B cell (primary cell): Measurements from ENCODE around the gene PSTPIP1. TPM values are rescaled to one million over a fixed set of nuclear protein-coding genes. Genes with fewer than 3 reads are reported as not detected.

Experiments used
- ATAC-seq: fragments of 200-7000 bp; cut with Tn5 transposase; one replicate; pipeline ENCODE4 v1.10.0; 2021; ENCODE audit warnings: low read depth, mild to moderate bottlenecking, moderate number of reproducible peaks, moderate library complexity
- CTCF ChIA-PET: fragments of 350-600 bp; sonication (Branson Sonifier 250); formaldehyde crosslinking; loops from one replicate; lab custom pipeline; 2021; ENCODE audit warnings: antibody characterized with exemption, inconsistent platforms; lab: Charles Lee
- POLR2A ChIA-PET: fragments of 350-600 bp; sonication (Branson Sonifier 250); formaldehyde crosslinking; loops from one replicate; lab custom pipeline; 2021; ENCODE audit warnings: antibody characterized with exemption; lab: Charles Lee
- DNase-seq: peaks from one replicate; pipeline ENCODE4 v3.0.0; 2013
- H2AFZ ChIP-seq: 2 replicates; pipeline ENCODE4 v1.6.1; 2012; ENCODE audit warnings: mild to moderate bottlenecking, low read depth, low read length; ENCODE audit not compliant: insufficient read depth, poor library complexity, severe bottlenecking
- H3K27ac ChIP-seq, 2 donors: 1 replicate in 1 of 2; 2 replicates in 1 of 2; pipeline ENCODE4 v1.5.1; 2012 to 2013; ENCODE audit warnings: low read length in 2 of 2, mild to moderate bottlenecking in 2 of 2, moderate library complexity in 1 of 2
- H3K27me3 ChIP-seq, 4 experiments: fragments of 200-600 bp in 1 of 4; sonication (generic) in 1 of 4; replicated peaks in 1 of 4; 1 replicate in 2 of 4; 2 replicates in 2 of 4; pipeline versions ENCODE4 v1.6.1 to v1.7.0; 2013 to 2016; ENCODE audit warnings: low read length in 3 of 4, mild to moderate bottlenecking in 2 of 4, mixed read lengths in 1 of 4, moderate library complexity in 1 of 4; ENCODE audit not compliant: insufficient read depth in 4 of 4, control insufficient read depth in 3 of 4; ENCODE audit errors: control extremely low read depth in 1 of 4
- H3K36me3 ChIP-seq, 2 experiments: replicated peaks in 1 of 2; 1 replicate in 1 of 2; 2 replicates in 1 of 2; pipeline versions ENCODE4 v1.6.1 to v1.7.1; 2013; ENCODE audit warnings: low read length in 1 of 2; ENCODE audit not compliant: insufficient read depth in 2 of 2, control insufficient read depth in 1 of 2; ENCODE audit errors: control extremely low read depth in 1 of 2, extremely low read depth in 1 of 2
- H3K4me1 ChIP-seq, 2 donors: fragments of 200-600 bp in 1 of 2; sonication (generic) in 1 of 2; 1 replicate in 1 of 2; 2 replicates in 1 of 2; pipeline versions ENCODE4 v1.5.1 to v1.6.1; 2013 to 2017; ENCODE audit warnings: low read length in 2 of 2; ENCODE audit not compliant: control insufficient read depth in 2 of 2, insufficient read depth in 2 of 2
- H3K4me2 ChIP-seq: replicated peaks from 2 replicates; pipeline ENCODE3; 2012; ENCODE audit warnings: mild to moderate bottlenecking, low read depth, low read length; ENCODE audit not compliant: poor library complexity, severe bottlenecking
- H3K4me3 ChIP-seq, 5 experiments: fragments of 200-600 bp in 1 of 5; sonication (generic) in 1 of 5; 1 replicate in 3 of 5; 2 replicates in 2 of 5; pipeline versions ENCODE4 v1.5.1 to v1.7.0; 2011 to 2016; ENCODE audit warnings: low read length in 4 of 5, mild to moderate bottlenecking in 4 of 5, low read depth in 2 of 5, control low read depth in 1 of 5, moderate library complexity in 1 of 5; ENCODE audit not compliant: insufficient read depth in 1 of 5; ENCODE audit errors: control extremely low read depth in 1 of 5, extremely low read depth in 1 of 5
- H3K79me2 ChIP-seq: fragments of 200-600 bp; sonication (generic); one replicate; pipeline ENCODE4 v1.6.0; 2016; ENCODE audit warnings: low read length; ENCODE audit not compliant: control insufficient read depth, insufficient read depth
- H3K9ac ChIP-seq: fragments of 200-600 bp; sonication (generic); 2 replicates; pipeline ENCODE4 v1.6.1; 2017; ENCODE audit warnings: mild to moderate bottlenecking, low read length, moderate library complexity
- H3K9me3 ChIP-seq, 3 donors: one replicate each; pipeline versions ENCODE4 v1.6.1 to v1.7.1; 2013; ENCODE audit warnings: low read length in 2 of 3; ENCODE audit not compliant: control insufficient read depth in 2 of 3, insufficient read depth in 1 of 3; ENCODE audit errors: control extremely low read depth in 1 of 3
- H4K20me1 ChIP-seq: 2 replicates; pipeline ENCODE4 v1.6.0; 2012; ENCODE audit warnings: mild to moderate bottlenecking, low read length; ENCODE audit not compliant: insufficient read depth, control insufficient read depth, poor library complexity, severe bottlenecking
- H3K27ac Mint-ChIP-seq: one replicate; pipeline ENCODE4 v1.8.0; 2021; ENCODE audit warnings: mixed read lengths
- H3K27me3 Mint-ChIP-seq: one replicate; pipeline ENCODE4 v1.8.0; 2021; ENCODE audit warnings: mixed read lengths
- H3K4me1 Mint-ChIP-seq: one replicate; pipeline ENCODE4 v1.8.0; 2021; ENCODE audit warnings: mixed read lengths
- H3K4me3 Mint-ChIP-seq: one replicate; pipeline ENCODE4 v1.8.0; 2021; ENCODE audit warnings: mixed read lengths
- H3K9me3 Mint-ChIP-seq: one replicate; pipeline ENCODE4 v1.8.0; 2022; ENCODE audit warnings: mixed read lengths; ENCODE audit not compliant: insufficient read depth
- EZH2 ChIP-seq: IDR thresholded peaks from 2 replicates; pipeline ENCODE4 v1.6.1; 2012; ENCODE audit warnings: borderline replicate concordance, low read depth, mild to moderate bottlenecking, moderate library complexity, low read length; ENCODE audit not compliant: insufficient read depth, poor library complexity, severe bottlenecking
- WGBS: methylation state at CpG from one replicate; pipeline ENCODE4 v1.1.5; 2013; ENCODE audit warnings: missing lambda C conversion rate; ENCODE audit not compliant: insufficient coverage; 5-methylcytosine and 5-hydroxymethylcytosine counted together
- intact Hi-C: fragments of 100-400 bp; cut with micrococcal nuclease; formaldehyde crosslinking; loops from one replicate; pipeline ENCODE4 v1.10.0; 2022
- polyA minus RNA-seq: library from RNA; depleted of rRNA, polyadenylated mRNA; stranded (reverse); fragments of >200 nt; gene quantifications from 2 replicates; pipeline ENCODE4 v1.2.3, GENCODE V29; 2012
- polyA plus RNA-seq: library from polyadenylated mRNA; depleted of rRNA; stranded (reverse); fragments of >200 nt; gene quantifications from 2 replicates; pipeline ENCODE4 v1.2.3, GENCODE V29; 2012
- total RNA-seq, 2 donors: library from RNA; stranded (reverse); fragments of 120-200 nt in 1 of 2; gene quantifications; 1 replicate in 1 of 2; 2 replicates in 1 of 2; pipeline versions ENCODE4 v1.2.3 to v1.2.4, GENCODE V29; 2013 to 2022
- TF ChIP-seq, protein P1 (sequence below): fragments of 200-600 bp; IDR thresholded peaks from one replicate; pipeline ENCODE4 v1.8.0; 2022; ENCODE audit warnings: antibody characterized with exemption, mild to moderate bottlenecking

Gene PSTPIP1
- total RNA-seq (67.1 and 69.0 TPM in 2 replicates), polyA plus RNA-seq (69.2 and 79.3 TPM in 2 replicates), polyA minus RNA-seq (49.0 and 71.6 TPM in 2 replicates)
- total RNA-seq (2013): 51.6 TPM

DNA sequence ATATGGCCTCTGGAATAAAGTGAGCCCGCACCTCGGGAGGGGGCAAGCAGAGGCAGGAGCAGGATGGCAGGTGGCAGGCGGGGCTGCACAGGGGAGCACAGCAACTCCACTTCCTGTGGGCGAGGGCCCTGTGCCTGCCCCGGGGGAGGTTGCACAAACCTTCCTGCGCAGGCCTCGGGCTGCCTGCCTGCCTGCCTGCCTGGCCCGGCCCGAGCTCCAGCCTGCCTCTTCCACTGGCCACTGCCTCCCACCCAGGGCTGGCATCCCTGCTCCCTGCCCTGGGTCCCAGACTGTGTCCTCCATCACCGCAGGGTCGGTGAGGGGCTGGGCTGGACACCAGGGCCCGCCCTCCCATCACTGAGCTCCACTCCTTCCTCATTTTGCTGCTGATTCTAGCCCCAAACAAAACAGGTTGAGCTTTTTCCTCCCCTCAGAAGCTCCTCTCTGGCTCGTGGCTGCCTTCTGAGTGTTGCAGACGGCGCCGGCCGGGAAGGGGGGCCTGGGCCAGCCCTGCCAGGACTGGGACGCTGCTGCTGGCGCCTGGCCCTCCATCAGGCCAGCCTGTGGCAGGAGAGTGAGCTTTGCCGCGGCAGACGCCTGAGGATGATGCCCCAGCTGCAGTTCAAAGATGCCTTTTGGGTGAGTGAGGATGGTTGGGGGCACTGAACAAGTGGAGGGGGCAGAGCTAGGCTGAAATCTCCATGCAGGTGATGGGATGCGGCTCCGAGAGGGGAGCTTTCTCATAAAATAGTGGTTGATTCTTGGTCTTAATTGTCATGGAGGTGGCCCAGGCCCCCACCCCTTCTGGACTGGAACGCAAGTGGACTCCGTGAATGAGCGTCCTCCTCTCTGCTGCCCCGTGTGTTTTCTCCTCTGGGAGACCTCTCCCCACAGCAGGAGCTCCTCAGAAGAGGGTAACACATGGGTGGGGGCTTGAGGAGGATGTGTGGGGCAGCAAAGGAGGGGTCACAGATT lies at the start of gene PSTPIP1:
PSTPIP1 (plus strand) TSS at position 156 of the 975 bp plus-strand sequence; CDS start at position 604, 448 bp downstream.
- 2% methylated on average over 25 of the region's 28 CpGs for WGBS
- peak within 1 kb of the TSS; percentile 100 for H2AFZ ChIP-seq
- peak; percentile 89 for ATAC-seq

More for the DNA sequence above, at the start of gene PSTPIP1:
- Histone ChIP-seq H3K27ac (peak within 1 kb of the TSS; percentile 79 to 81), H3K9ac (peak within 1 kb of the TSS; percentile 91), H3K79me2 (peaks cover 61% of the 10 kb centered on the region), H3K9me3 (no peaks in the 10 kb centered on the region), H3K4me2 (peak within 1 kb of the TSS; percentile 96), H3K36me3 (peaks cover 7 to 18% of the 10 kb centered on the region in 2 experiments), H3K4me3 (peak within 1 kb of the TSS; percentile 74 to 86 (median 79)), H3K27me3 (no peaks in the 10 kb centered on the region), H3K4me1 (peaks cover 38 to 57% of the 10 kb centered on the region in 2 donors), H4K20me1 (peaks cover 30% of the 10 kb centered on the region)
- ChIA-PET POLR2A (interaction anchor here (0.5 to 1.7 kb wide), 9 partner anchors 12 to 1075 kb away, joined by 3 to 5 read pairs (median 3); partner anchors contain the start of gene TSPAN3), CTCF (interaction anchor here (0.6 to 2.3 kb wide), 13 partner anchors 12 to 548 kb away, joined by 3 to 12 read pairs (median 3); no protein-coding TSS in a partner anchor)
- Mint-ChIP-seq H3K27ac (peak within 1 kb of the TSS; percentile 100), H3K27me3 (no peaks in the 10 kb centered on the region), H3K4me3 (peak within 1 kb of the TSS; percentile 99), H3K4me1 (peaks cover 51% of the 10 kb centered on the region), H3K9me3 (no peaks in the 10 kb centered on the region)
- peak; percentile 80 for DNase-seq
- intact Hi-C loops: loop anchor here (1.0 to 10.0 kb wide), 4 partner anchors 30 to 90 kb away; partner anchors contain the start of genes RCN2, SCAPER and TSPAN3
- no peak for TF ChIP-seq EZH2
- TF ChIP-seq, protein P1, sequence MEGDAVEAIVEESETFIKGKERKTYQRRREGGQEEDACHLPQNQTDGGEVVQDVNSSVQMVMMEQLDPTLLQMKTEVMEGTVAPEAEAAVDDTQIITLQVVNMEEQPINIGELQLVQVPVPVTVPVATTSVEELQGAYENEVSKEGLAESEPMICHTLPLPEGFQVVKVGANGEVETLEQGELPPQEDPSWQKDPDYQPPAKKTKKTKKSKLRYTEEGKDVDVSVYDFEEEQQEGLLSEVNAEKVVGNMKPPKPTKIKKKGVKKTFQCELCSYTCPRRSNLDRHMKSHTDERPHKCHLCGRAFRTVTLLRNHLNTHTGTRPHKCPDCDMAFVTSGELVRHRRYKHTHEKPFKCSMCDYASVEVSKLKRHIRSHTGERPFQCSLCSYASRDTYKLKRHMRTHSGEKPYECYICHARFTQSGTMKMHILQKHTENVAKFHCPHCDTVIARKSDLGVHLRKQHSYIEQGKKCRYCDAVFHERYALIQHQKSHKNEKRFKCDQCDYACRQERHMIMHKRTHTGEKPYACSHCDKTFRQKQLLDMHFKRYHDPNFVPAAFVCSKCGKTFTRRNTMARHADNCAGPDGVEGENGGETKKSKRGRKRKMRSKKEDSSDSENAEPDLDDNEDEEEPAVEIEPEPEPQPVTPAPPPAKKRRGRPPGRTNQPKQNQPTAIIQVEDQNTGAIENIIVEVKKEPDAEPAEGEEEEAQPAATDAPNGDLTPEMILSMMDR: no peak
